Omental fat pad (tissue), 4 donors: Measurements from ENCODE around the gene AOC1. TPM values are rescaled to one million over a fixed set of nuclear protein-coding genes. Genes with fewer than 3 reads are reported as not detected.

Experiments
- ATAC-seq: fragments of 150-250 bp; one replicate; pipeline ENCODE4 v1.9.1; 2016; ENCODE audit warnings: mild to moderate bottlenecking, moderate library complexity; ENCODE audit not compliant: low FRiP score
- DNase-seq: peaks from one replicate; pipeline ENCODE4 v3.0.0-alpha.2; 2019; ENCODE audit warnings: low spot score
- total RNA-seq, 4 donors: library from RNA; depleted of rRNA; stranded (reverse); fragments of >200 nt; gene quantifications; one replicate each; pipeline ENCODE4 v1.1.0, GENCODE V29; 2016
- TF ChIP-seq, protein P1 (sequence below), 3 donors: fragments of 450-650 bp; IDR thresholded peaks; one replicate each; pipeline ENCODE4 v1.5.1; 2016 to 2017; ENCODE audit warnings: antibody characterized with exemption in 3 of 3, mild to moderate bottlenecking in 3 of 3, moderate library complexity in 2 of 3

The AOC1 gene
- total RNA-seq, 4 donors from 2014 or later: not detected

GRCh38 chr7:150866932-150867564 is 14.7 kb downstream of the AOC1 start:
- DNase-seq (no peak), ATAC-seq (no peak)
- TF ChIP-seq, protein P1, sequence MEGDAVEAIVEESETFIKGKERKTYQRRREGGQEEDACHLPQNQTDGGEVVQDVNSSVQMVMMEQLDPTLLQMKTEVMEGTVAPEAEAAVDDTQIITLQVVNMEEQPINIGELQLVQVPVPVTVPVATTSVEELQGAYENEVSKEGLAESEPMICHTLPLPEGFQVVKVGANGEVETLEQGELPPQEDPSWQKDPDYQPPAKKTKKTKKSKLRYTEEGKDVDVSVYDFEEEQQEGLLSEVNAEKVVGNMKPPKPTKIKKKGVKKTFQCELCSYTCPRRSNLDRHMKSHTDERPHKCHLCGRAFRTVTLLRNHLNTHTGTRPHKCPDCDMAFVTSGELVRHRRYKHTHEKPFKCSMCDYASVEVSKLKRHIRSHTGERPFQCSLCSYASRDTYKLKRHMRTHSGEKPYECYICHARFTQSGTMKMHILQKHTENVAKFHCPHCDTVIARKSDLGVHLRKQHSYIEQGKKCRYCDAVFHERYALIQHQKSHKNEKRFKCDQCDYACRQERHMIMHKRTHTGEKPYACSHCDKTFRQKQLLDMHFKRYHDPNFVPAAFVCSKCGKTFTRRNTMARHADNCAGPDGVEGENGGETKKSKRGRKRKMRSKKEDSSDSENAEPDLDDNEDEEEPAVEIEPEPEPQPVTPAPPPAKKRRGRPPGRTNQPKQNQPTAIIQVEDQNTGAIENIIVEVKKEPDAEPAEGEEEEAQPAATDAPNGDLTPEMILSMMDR (IDR thresholded peaks at IDR 0.05): no peak

GRCh38 chr7:150867605-150868004 is 15.3 kb downstream of the AOC1 start:
- DNase-seq (no peak), ATAC-seq (no peak)
- TF ChIP-seq, protein P1 (IDR thresholded peaks at IDR 0.05): no peak

GRCh38 chr7:150869467-150869866 is 17.1 kb downstream of the AOC1 start:
- ATAC-seq (no peak), DNase-seq (no peak)
- TF ChIP-seq, protein P1 (IDR thresholded peaks at IDR 0.05): no peak

DNA sequence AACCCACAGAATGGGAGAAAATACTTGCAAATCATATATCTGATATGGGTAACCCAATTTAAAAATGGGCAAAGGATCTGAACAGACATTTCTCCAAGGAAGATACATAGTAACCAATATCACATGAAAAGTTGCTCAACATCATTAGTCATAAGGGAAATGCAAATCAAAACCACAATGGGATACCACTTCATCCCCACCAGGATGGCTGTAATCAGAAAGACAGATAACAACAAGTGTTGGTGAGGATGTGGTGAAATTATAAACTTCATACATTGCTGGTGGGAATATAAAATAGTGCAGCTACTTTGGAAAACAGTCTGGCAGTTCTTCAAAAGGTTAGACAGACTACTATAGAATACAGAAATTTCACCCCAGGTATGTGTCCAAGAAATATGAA is 19.3 kb downstream of the AOC1 start:
- no peak for ATAC-seq
- TF ChIP-seq, protein P1 (IDR thresholded peaks at IDR 0.05): no peak
- DNase-seq: no peak

- TF ChIP-seq, protein P1 (IDR thresholded peaks at IDR 0.05): no peak
- no peak for DNase-seq
- no peak for ATAC-seq
Measured at GRCh38 chr7:150874401-150875198, 22.3 kb downstream of the AOC1 start.

- TF ChIP-seq, protein P1 (IDR thresholded peaks at IDR 0.05): no peak
- no peak for ATAC-seq
- DNase-seq: no peak
Measured at GRCh38 chr7:150875791-150876190, 23.5 kb downstream of the AOC1 start.
